Muscle layer of duodenum (tissue), 2 donors: ENCODE measurements around the gene RASIP1.

ENCODE experiments used
- H3K27ac ChIP-seq: one replicate; pipeline ENCODE4 v1.7.0; 2013; ENCODE audit warnings: mild to moderate bottlenecking, low read length
- H3K27me3 ChIP-seq: one replicate; pipeline ENCODE4 v1.7.0; 2013; ENCODE audit warnings: low read depth, mild to moderate bottlenecking, control low read depth, low read length
- H3K36me3 ChIP-seq, 2 donors: one replicate each; pipeline ENCODE4 v1.7.0; 2013; ENCODE audit warnings: low read length in 2 of 2, control low read depth in 1 of 2, mild to moderate bottlenecking in 1 of 2; ENCODE audit not compliant: insufficient read depth in 2 of 2, control insufficient read depth in 1 of 2
- H3K4me1 ChIP-seq, 2 donors: one replicate each; pipeline ENCODE4 v1.7.0; 2013; ENCODE audit warnings: low read length in 2 of 2, mild to moderate bottlenecking in 2 of 2, control low read depth in 1 of 2, moderate library complexity in 1 of 2; ENCODE audit not compliant: insufficient read depth in 2 of 2, control insufficient read depth in 1 of 2
- H3K4me3 ChIP-seq, 2 donors: one replicate each; pipeline ENCODE4 v1.7.0; 2013; ENCODE audit warnings: low read length in 2 of 2, low read depth in 1 of 2, mild to moderate bottlenecking in 1 of 2
- H3K9me3 ChIP-seq, 2 donors: one replicate each; pipeline ENCODE4 v1.7.0; 2013; ENCODE audit warnings: low read length in 2 of 2, control low read depth in 1 of 2, mild to moderate bottlenecking in 1 of 2; ENCODE audit not compliant: control insufficient read depth in 1 of 2
- donor health status: healthy.

RASIP1 gene

GRCh38 chr19:48676887-48677286, 63.5 kb downstream of the RASIP1 start:
- Histone ChIP-seq H3K36me3 (no peaks in the 10 kb centered on the region), H3K27me3 (no peaks in the 10 kb centered on the region), H3K4me1 (peaks cover 0 to 4% of the 10 kb centered on the region in 2 donors), H3K27ac (peak overlapping the region; percentile 45), H3K9me3 (no peaks in the 10 kb centered on the region), H3K4me3 (no peak overlapping the region)

GRCh38 chr19:48676487-48676886, 63.9 kb downstream of the RASIP1 start:
- peak overlapping the region; percentile 45 for H3K27ac ChIP-seq
- H3K9me3 ChIP-seq: no peaks in the 10 kb centered on the region
- no peaks in the 10 kb centered on the region for H3K27me3 ChIP-seq
- H3K4me1 ChIP-seq: peaks cover 0 to 4% of the 10 kb centered on the region in 2 donors
- H3K4me3 ChIP-seq: no peak overlapping the region
- H3K36me3 ChIP-seq: no peaks in the 10 kb centered on the region

- Histone ChIP-seq H3K27me3 (no peaks in the 10 kb centered on the region), H3K36me3 (no peaks in the 10 kb centered on the region), H3K27ac (no peak overlapping the region), H3K4me3 (no peak overlapping the region), H3K9me3 (no peaks in the 10 kb centered on the region), H3K4me1 (peaks cover 0 to 4% of the 10 kb centered on the region in 2 donors)
Observed at GRCh38 chr19:48674921-48675824, 65.2 kb downstream of the RASIP1 start.

- no peaks in the 10 kb centered on the region for H3K9me3 ChIP-seq
- no peak overlapping the region for H3K27ac ChIP-seq
- H3K36me3 ChIP-seq: no peaks in the 10 kb centered on the region
- no peak overlapping the region for H3K4me3 ChIP-seq
- H3K27me3 ChIP-seq: no peaks in the 10 kb centered on the region
- peaks cover 0 to 4% of the 10 kb centered on the region in 2 donors for H3K4me1 ChIP-seq
Observed at GRCh38 chr19:48674216-48674809, 66.1 kb downstream of the RASIP1 start.

GRCh38 chr19:48673436-48674100, 66.8 kb downstream of the RASIP1 start:
- Histone ChIP-seq H3K27me3 (no peaks in the 10 kb centered on the region), H3K36me3 (no peaks in the 10 kb centered on the region), H3K9me3 (no peaks in the 10 kb centered on the region), H3K4me3 (no peak overlapping the region), H3K4me1 (peaks cover 0 to 4% of the 10 kb centered on the region in 2 donors), H3K27ac (no peak overlapping the region)

- no peaks in the 10 kb centered on the region for H3K36me3 ChIP-seq
- H3K27ac ChIP-seq: no peak within 1 kb of the TSS
- no peaks in the 10 kb centered on the region for H3K27me3 ChIP-seq
- peaks cover 0 to 4% of the 10 kb centered on the region in 2 donors for H3K4me1 ChIP-seq
- no peak within 1 kb of the TSS for H3K4me3 ChIP-seq
- H3K9me3 ChIP-seq: no peaks in the 10 kb centered on the region
Observed at GRCh38 chr19:48672994-48673393, 67.4 kb downstream of the RASIP1 start, which contains the start of gene NTN5. Gene NTN5, minus strand, starts transcription at chr19:48673017. Its CDS starts 2,031 bp downstream, at chr19:48670986.

GRCh38 chr19:48671446-48671995, 68.9 kb downstream of the RASIP1 start:
- Histone ChIP-seq H3K4me3 (no peak overlapping the region), H3K27ac (no peak overlapping the region), H3K36me3 (no peaks in the 10 kb centered on the region), H3K4me1 (peaks cover 0 to 4% of the 10 kb centered on the region in 2 donors), H3K9me3 (no peaks in the 10 kb centered on the region), H3K27me3 (no peaks in the 10 kb centered on the region)

- Histone ChIP-seq H3K27me3 (no peaks in the 10 kb centered on the region), H3K27ac (no peak overlapping the region), H3K4me1 (peaks cover 0 to 4% of the 10 kb centered on the region in 2 donors), H3K4me3 (no peak overlapping the region), H3K9me3 (no peaks in the 10 kb centered on the region), H3K36me3 (no peaks in the 10 kb centered on the region)
Observed at GRCh38 chr19:48670699-48671445, 69.5 kb downstream of the RASIP1 start.
